Left colon (tissue), 2 donors: ENCODE measurements around the gene RAB6A. TPM values are rescaled to one million over a fixed set of nuclear protein-coding genes. Genes with fewer than 3 reads are reported as not detected.

Experiments
- ATAC-seq: fragments of 200-7000 bp; cut with Tn5 transposase; one replicate; pipeline ENCODE4 v1.9.1; 2020; ENCODE audit warnings: mild to moderate bottlenecking, moderate library complexity
- DNase-seq, 2 donors: peaks; one replicate each; pipeline ENCODE4 v3.0.0-alpha.2; 2020
- intact Hi-C, 2 donors: fragments of 100-400 bp; cut with DNase I in 1 of 2; cut with micrococcal nuclease in 1 of 2; formaldehyde crosslinking; loops; one replicate each; pipeline versions ENCODE4 v1.11.2 to v1.14.0; 2022; cut with DNase I, micrococcal nuclease
- total RNA-seq, 2 donors: library from RNA; stranded (reverse); fragmentation: NEBNext Ultra II Directional; extraction: Animal tissue kit (Norgen Biotek cat#: 25700); gene quantifications; one replicate each; pipeline ENCODE4 v1.2.1, GENCODE V29; 2021
- donor health status: DM: no; HTN: no; CAD: no.
- donor health status: DM: yes; HTN: yes; CAD: no.

The RAB6A gene
- total RNA-seq, 2 donors from 2014 or later = 144 to 154 TPM

GRCh38 chr11:73663604-73664495 lies 97.0 kb downstream of the RAB6A start:
- DNase-seq (no peak), ATAC-seq (peak; percentile 16)
- intact Hi-C loops = no loop called here

GRCh38 chr11:73662445-73663157 lies 98.3 kb downstream of the RAB6A start:
- ATAC-seq (no peak), DNase-seq (no peak)
- intact Hi-C loops = no loop called here

- DNase-seq (peak; percentile 79 to 92), ATAC-seq (peak; percentile 93)
- intact Hi-C loops = no loop called here
Observed at GRCh38 chr11:73661035-73661628, 99.7 kb downstream of the RAB6A start.

DNA sequence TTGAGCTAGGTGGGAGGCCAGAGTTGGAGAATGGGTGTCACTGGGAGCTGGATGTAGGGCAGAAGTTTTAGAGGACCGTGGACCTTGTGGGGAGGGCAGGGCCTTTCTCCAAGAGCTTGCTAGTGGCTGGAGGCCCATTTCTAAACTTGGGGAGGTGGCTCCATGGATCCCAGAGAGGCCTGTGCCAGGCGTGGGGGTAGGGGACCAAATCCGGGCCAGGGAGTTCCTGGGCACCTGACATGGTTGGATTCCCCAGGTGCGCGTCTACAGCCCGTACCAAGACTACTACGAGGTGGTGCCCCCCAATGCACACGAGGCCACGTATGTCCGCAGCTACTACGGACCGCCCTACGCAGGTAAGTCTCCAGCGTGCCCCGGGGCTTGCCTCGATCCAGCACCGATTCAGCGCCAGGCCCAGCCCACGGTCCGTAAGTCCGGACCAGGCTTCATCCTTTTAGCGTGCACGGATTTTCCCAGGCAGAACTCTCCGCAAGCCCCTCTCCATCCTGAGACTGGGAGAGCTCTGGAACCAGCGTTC lies 100.3 kb downstream of the RAB6A start:
- ATAC-seq = no peak
- intact Hi-C loops = no loop called here

GRCh38 chr11:73659961-73660360 lies 100.9 kb downstream of the RAB6A start:
- DNase-seq (no peak), ATAC-seq (peak; percentile 77)
- intact Hi-C loops = loop anchor here in 1 of 2 donors (10.0 kb wide), 1 partner anchor 255 kb away; no protein-coding TSS in a partner anchor

More for the DNA sequence above, 100.3 kb downstream of the RAB6A start:
- DNase-seq = no peak

DNA sequence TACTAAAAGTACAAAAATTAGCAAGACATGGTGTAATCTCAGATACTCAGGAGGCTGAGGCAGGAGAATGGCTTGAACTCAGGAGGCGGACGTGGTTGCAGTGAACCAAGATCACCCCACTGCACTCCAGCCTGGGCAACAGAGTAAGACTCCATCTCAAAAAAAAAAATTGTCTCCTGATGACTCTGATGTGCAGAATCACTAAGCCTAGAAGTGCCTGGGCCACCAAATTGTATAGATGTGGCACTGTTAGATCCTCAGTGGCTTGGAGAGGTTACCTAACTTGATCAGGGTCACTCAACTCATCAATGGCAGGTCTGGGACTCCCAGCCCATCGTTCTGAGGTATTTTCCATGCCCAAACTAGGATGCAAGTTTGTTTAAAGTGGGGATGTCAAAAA lies 103.9 kb downstream of the RAB6A start:
- intact Hi-C loops = loop anchor here in 1 of 2 donors (10.0 kb wide), 1 partner anchor 252 kb away; no protein-coding TSS in a partner anchor
- ATAC-seq (no peak), DNase-seq (no peak)

- intact Hi-C loops = loop anchor here in 1 of 2 donors (10.0 kb wide), 1 partner anchor 251 kb away; no protein-coding TSS in a partner anchor
- DNase-seq (no peak), ATAC-seq (no peak)
Observed at GRCh38 chr11:73655686-73656085, 105.2 kb downstream of the RAB6A start.

GRCh38 chr11:73654482-73655021 lies 106.3 kb downstream of the RAB6A start:
- intact Hi-C loops = loop anchor here in 1 of 2 donors (10.0 kb wide), 1 partner anchor 250 kb away; no protein-coding TSS in a partner anchor
- DNase-seq (no peak), ATAC-seq (no peak)

- ATAC-seq (no peak), DNase-seq (no peak)
- intact Hi-C loops = loop anchor here in 1 of 2 donors (10.0 kb wide), 1 partner anchor 249 kb away; no protein-coding TSS in a partner anchor
Observed at GRCh38 chr11:73653996-73654395, 106.9 kb downstream of the RAB6A start.

- DNase-seq = no peak
- intact Hi-C loops = loop anchor here in 1 of 2 donors (10.0 kb wide), 1 partner anchor 248 kb away; no protein-coding TSS in a partner anchor
- ATAC-seq = peak; percentile 35
Observed at GRCh38 chr11:73652856-73653559, 107.9 kb downstream of the RAB6A start.

DNA sequence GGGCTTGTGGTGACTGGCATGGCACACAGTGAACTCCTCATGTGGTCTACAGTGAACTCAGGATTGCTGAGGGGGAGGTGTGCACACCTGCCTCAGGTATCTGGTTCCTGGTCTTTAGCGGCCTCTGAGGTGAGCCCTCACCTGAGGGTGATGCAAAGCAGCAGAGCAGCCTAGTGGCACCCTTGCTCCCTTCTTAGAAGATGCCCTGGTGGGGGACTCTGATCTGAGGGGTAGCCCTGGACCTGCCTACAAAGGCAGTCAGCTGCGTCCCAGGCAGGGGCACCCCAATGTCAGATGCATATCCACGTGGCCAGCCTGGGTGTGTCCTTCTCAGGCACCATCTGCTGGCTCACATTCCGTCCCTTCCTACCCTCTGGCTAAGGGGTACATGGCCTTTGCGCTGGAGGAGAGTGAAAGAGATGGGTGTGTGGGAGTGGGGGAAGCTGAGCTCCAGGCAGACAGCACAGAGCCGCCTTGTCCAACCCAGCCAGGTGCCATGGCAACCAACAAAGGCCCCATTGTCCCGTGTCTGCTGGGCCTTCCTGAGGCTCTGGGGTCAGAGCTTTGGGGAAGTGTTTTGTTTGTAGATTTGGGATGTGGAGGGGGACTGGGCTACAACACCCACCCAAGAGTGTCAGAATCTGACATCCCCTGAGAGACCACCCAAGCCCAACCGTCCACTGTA lies 108.7 kb downstream of the RAB6A start:
- no peak for DNase-seq
- ATAC-seq = peak; percentile 29
- intact Hi-C loops = loop anchor here in 1 of 2 donors (10.0 kb wide), 1 partner anchor 247 kb away; no protein-coding TSS in a partner anchor

DNA sequence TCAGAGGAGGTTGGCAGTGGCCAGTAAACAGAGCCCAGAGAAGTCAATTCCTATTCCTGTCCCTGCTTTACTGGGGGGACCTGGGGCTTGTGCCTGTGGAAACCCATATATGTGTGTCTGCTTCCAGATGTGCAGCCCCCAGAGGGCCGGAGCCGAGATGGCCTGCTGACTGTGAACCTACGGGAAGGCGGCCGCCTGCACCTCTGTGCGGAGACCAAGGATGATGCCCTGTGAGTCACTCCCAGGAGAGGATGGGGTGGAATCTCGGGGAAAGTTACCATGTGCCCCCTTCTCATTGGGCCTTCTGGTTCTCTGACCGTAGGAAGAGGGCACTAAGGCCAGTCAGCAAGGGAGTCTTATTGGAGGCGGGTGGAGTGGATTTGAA lies 109.2 kb downstream of the RAB6A start:
- intact Hi-C loops = loop anchor here in 1 of 2 donors (10.0 kb wide), 1 partner anchor 247 kb away; no protein-coding TSS in a partner anchor
- ATAC-seq = no peak
- DNase-seq = no peak

- ATAC-seq (no peak), DNase-seq (no peak)
- intact Hi-C loops = loop anchor here in 1 of 2 donors (10.0 kb wide), 1 partner anchor 246 kb away; no protein-coding TSS in a partner anchor
Observed at GRCh38 chr11:73651252-73651651, 109.6 kb downstream of the RAB6A start.

- ATAC-seq (no peak), DNase-seq (no peak)
- intact Hi-C loops = loop anchor here in 1 of 2 donors (10.0 kb wide), 1 partner anchor 246 kb away; no protein-coding TSS in a partner anchor
Observed at GRCh38 chr11:73650400-73650799, 110.5 kb downstream of the RAB6A start.

DNA sequence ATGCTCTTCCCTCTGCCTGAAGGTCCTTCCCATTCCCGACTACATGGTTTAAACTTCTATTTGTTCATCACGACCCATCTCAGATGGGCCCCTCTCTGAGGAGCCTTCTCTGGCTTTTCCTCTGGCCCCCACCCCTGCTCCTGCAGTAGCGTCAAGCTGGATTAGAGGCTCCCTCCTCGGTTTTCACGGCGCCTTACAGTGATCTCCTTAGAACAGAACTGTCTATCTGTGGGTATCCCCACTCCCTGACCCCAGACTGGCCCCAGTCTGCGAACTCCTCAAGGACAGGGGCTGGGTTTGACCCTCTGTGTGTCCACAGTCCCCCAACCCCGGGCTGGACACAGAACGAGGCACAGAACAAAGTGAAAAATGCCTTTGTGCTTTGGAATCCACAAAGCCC lies 111.7 kb downstream of the RAB6A start:
- no peak for DNase-seq
- ATAC-seq = no peak
- intact Hi-C loops = no loop called here

DNA sequence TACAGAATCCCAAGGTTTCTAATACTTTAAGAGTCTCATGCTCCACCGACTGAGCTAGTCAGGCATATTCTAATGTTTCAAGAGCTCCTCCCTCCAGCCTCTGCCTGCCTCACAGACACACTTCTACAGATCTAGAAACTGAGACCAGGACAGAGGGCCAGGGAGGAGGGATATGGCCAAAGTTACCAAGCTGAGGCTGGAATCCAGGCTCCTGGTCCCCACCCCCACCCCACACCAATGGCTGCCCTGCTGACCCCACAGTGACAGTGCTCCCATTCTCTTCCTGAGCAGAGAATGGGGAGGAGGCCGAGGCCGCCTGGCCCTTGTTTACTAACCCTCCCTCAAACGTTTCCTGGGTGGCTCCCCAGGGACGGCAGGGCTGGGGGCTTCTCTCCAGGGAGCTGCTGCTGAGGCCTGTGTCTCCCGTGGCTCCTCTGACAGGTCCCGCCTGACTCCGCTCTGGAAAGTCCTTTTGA lies 112.3 kb downstream of the RAB6A start:
- intact Hi-C loops = no loop called here
- no peak for ATAC-seq
- DNase-seq = no peak

DNA sequence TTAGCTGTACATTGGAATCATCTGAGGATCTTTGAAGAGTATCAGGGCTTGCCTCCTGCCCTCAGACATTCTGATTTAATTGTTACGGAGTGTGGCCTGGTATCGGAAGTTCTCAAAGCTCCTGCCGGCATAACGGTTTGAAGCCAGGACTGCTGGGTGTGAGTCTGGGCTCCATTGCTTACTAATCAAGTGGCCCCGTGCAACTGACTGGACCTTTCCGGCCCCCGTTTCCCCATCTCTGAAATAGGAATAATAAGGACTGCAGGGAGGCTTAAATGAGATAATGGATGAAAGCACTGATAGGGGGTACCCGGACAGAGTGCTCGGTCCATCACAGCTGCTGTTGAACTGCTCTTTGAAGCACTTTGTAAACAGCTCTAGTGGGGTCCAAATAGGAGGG lies 112.8 kb downstream of the RAB6A start:
- ATAC-seq (no peak), DNase-seq (no peak)
- intact Hi-C loops = no loop called here
